Measurements from ENCODE around the gene SIGLEC15. TPM values are rescaled to one million over a fixed set of nuclear protein-coding genes. Genes with fewer than 3 reads are reported as not detected.

The SIGLEC15 gene
- total and polyA plus RNA-seq, 4 donors: 0.17 to 0.42 (median 0.29) TPM

- Histone ChIP-seq H3K9ac (ENCODE audit: low read depth in 1 of 2, low read length in 2 of 2) (no peak overlapping the region), H3K4me3 (ENCODE audit: low read depth in 1 of 3, low read length in 3 of 3) (no peak overlapping the region), H3K36me3 (ENCODE audit: control insufficient read depth in 4 of 4, insufficient read depth in 3 of 4, low read depth in 1 of 4, low read length in 3 of 4) (peaks cover 10 to 53% (median 34%) of the 10 kb centered on the region in 4 donors), H3K9me3 (ENCODE audit: control insufficient read depth in 4 of 4, low read length in 3 of 4) (no peaks in the 10 kb centered on the region), H3K27ac (ENCODE audit: low read depth in 1 of 2, low read length in 2 of 2) (no peak overlapping the region), H3K4me1 (ENCODE audit: control insufficient read depth in 4 of 4, insufficient read depth in 4 of 4, low read length in 3 of 4) (peaks cover 0 to 4% (median under 1%) of the 10 kb centered on the region in 4 donors), H3K27me3 (ENCODE audit: control insufficient read depth in 4 of 4, insufficient read depth in 4 of 4, low read length in 3 of 4) (no peaks in the 10 kb centered on the region)
- WGBS: 96% methylated on average over 3 of the region's 3 CpGs
- no peak for DNase-seq (ENCODE audit: low spot score)
- no peak for TF ChIP-seq FOXA2 (IDR thresholded peaks at IDR 0.05)
Measured at GRCh38 chr18:45860971-45861370, 35.5 kb downstream of the SIGLEC15 start.

GRCh38 chr18:45861926-45862325, 36.5 kb downstream of the SIGLEC15 start:
- TF ChIP-seq CTCF (IDR thresholded peaks at IDR 0.05; ENCODE audit: low read depth, low read length, missing input control): no peak
- no peak for TF ChIP-seq JUND (IDR thresholded peaks at IDR 0.05)
- TF ChIP-seq ZBTB33 (IDR thresholded peaks at IDR 0.05): no peak
- TF ChIP-seq RXRA (IDR thresholded peaks at IDR 0.05): no peak
- no peak for TF ChIP-seq YY1 (IDR thresholded peaks at IDR 0.05)
- TF ChIP-seq SP1 (IDR thresholded peaks at IDR 0.05): no peak
- TF ChIP-seq ATF3 (IDR thresholded peaks at IDR 0.05): no peak
- no peak for TF ChIP-seq HNF4A (conservative IDR thresholded peaks at IDR 0.05)
- no peak for TF ChIP-seq NR2F2 (IDR thresholded peaks at IDR 0.05)
- no peak for TF ChIP-seq EGR1 (IDR thresholded peaks at IDR 0.05; ENCODE audit: low read depth in 2 of 2)
- Histone ChIP-seq H3K9ac (ENCODE audit: low read depth in 1 of 2, low read length in 2 of 2) (no peak overlapping the region), H3K4me3 (ENCODE audit: low read depth in 1 of 3, low read length in 3 of 3) (no peak overlapping the region), H3K27ac (ENCODE audit: low read depth in 1 of 2, low read length in 2 of 2) (no peak overlapping the region), H3K9me3 (ENCODE audit: control insufficient read depth in 4 of 4, low read length in 3 of 4) (no peaks in the 10 kb centered on the region), H3K36me3 (ENCODE audit: control insufficient read depth in 4 of 4, insufficient read depth in 3 of 4, low read depth in 1 of 4, low read length in 3 of 4) (peaks cover 10 to 53% (median 31%) of the 10 kb centered on the region in 4 donors), H3K4me1 (ENCODE audit: control insufficient read depth in 4 of 4, insufficient read depth in 4 of 4, low read length in 3 of 4) (peaks cover 0 to 10% (median 8%) of the 10 kb centered on the region in 4 donors), H3K27me3 (ENCODE audit: control insufficient read depth in 4 of 4, insufficient read depth in 4 of 4, low read length in 3 of 4) (no peaks in the 10 kb centered on the region)
- WGBS: 100% methylated on average over 1 of the region's 1 CpG
- DNase-seq (ENCODE audit: low spot score): no peak

- Histone ChIP-seq H3K4me1 (ENCODE audit: control insufficient read depth in 4 of 4, insufficient read depth in 4 of 4, low read length in 3 of 4) (peaks cover 0 to 11% (median 8%) of the 10 kb centered on the region in 4 donors), H3K4me3 (ENCODE audit: low read depth in 1 of 3, low read length in 3 of 3) (no peak overlapping the region), H3K9me3 (ENCODE audit: control insufficient read depth in 4 of 4, low read length in 3 of 4) (no peaks in the 10 kb centered on the region), H3K27me3 (ENCODE audit: control insufficient read depth in 4 of 4, insufficient read depth in 4 of 4, low read length in 3 of 4) (no peaks in the 10 kb centered on the region), H3K36me3 (ENCODE audit: control insufficient read depth in 4 of 4, insufficient read depth in 3 of 4, low read depth in 1 of 4, low read length in 3 of 4) (peaks cover 9 to 46% (median 23%) of the 10 kb centered on the region in 4 donors), H3K9ac (ENCODE audit: low read depth in 1 of 2, low read length in 2 of 2) (no peak overlapping the region), H3K27ac (ENCODE audit: low read depth in 1 of 2, low read length in 2 of 2) (no peak overlapping the region)
- 96% methylated on average over 1 of the region's 1 CpG for WGBS
- DNase-seq (ENCODE audit: low spot score): no peak
- no peak for TF ChIP-seq FOXA1 (IDR thresholded peaks at IDR 0.05)
- TF ChIP-seq JUND (IDR thresholded peaks at IDR 0.05): no peak
- TF ChIP-seq TAF1 (conservative IDR thresholded peaks at IDR 0.05): no peak
- TF ChIP-seq HNF4G (IDR thresholded peaks at IDR 0.05): no peak
- TF ChIP-seq MAX (IDR thresholded peaks at IDR 0.05): no peak
Measured at GRCh38 chr18:45863469-45863868, 38.0 kb downstream of the SIGLEC15 start.

Measured in liver (tissue), 9 donors.